Measurements from ENCODE around the gene ERFL.

DNA sequence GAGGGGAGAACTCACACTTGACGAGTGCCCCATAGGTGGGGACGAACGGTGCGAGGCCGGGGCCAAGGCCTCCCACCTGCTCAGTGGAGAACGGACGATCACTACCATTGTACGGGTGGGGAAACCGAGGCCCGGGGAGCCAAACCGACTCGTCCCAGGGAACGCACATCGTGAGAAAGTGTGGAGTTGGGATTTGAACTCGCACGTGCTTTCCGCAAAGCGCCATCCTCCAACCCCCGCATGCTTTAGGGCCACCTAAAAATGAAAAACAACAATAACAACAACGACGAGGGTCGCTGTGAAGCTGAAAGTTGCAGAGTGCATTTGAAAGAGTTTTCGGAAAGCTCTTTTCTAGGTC lies 44.8 kb downstream of the ERFL start:
- TF ChIP-seq, protein P1, sequence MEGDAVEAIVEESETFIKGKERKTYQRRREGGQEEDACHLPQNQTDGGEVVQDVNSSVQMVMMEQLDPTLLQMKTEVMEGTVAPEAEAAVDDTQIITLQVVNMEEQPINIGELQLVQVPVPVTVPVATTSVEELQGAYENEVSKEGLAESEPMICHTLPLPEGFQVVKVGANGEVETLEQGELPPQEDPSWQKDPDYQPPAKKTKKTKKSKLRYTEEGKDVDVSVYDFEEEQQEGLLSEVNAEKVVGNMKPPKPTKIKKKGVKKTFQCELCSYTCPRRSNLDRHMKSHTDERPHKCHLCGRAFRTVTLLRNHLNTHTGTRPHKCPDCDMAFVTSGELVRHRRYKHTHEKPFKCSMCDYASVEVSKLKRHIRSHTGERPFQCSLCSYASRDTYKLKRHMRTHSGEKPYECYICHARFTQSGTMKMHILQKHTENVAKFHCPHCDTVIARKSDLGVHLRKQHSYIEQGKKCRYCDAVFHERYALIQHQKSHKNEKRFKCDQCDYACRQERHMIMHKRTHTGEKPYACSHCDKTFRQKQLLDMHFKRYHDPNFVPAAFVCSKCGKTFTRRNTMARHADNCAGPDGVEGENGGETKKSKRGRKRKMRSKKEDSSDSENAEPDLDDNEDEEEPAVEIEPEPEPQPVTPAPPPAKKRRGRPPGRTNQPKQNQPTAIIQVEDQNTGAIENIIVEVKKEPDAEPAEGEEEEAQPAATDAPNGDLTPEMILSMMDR (IDR thresholded peaks at IDR 0.05): no peak
- TF ChIP-seq POLR2A (IDR thresholded peaks at IDR 0.05): no peak
